ENCODE results near the gene DDHD1. TPM values are rescaled to one million over a fixed set of nuclear protein-coding genes. Genes with fewer than 3 reads are reported as not detected.

DDHD1 gene
- total RNA-seq, 1 experiment from 2014 or later, result 10.6 TPM

GRCh38 chr14:53034036-53034435 is 119.1 kb downstream of the DDHD1 start:
- Histone ChIP-seq H3K27ac (ENCODE audit: low read length) (no peak overlapping the region), H3K9me3 (ENCODE audit: control insufficient read depth, insufficient read depth, low read depth, low read length) (no peaks in the 10 kb centered on the region), H3K36me3 (ENCODE audit: control insufficient read depth, insufficient read depth, low read length) (no peaks in the 10 kb centered on the region), H3K27me3 (ENCODE audit: control insufficient read depth, insufficient read depth, low read length) (no peaks in the 10 kb centered on the region), H3K4me3 (ENCODE audit: low read depth in 2 of 2, low read length in 2 of 2) (no peak overlapping the region), H3K4me1 (ENCODE audit: control insufficient read depth, insufficient read depth, low read length) (no peaks in the 10 kb centered on the region)
- POLR2A ChIA-PET, result no interaction called here
- ATAC-seq (no peak), DNase-seq (ENCODE audit: low read depth, low spot score) (no peak)
- no TSS peak for BruUV-seq (replicated peaks)
- CTCF ChIA-PET, result no interaction called here
- intact Hi-C loops (cut with micrococcal nuclease; ENCODE audit: unreplicated experiment) (no loop called here), in situ Hi-C loops (cut with HindIII; ENCODE audit: low pct_unique_long_range_greater_than_20kb, low sequenced_read_pairs) (no loop called here)
- no peak for TF ChIP-seq POLR2AphosphoS5 (IDR thresholded peaks at IDR 0.05; ENCODE audit: low read depth, low read length)
- TF ChIP-seq, protein P1, sequence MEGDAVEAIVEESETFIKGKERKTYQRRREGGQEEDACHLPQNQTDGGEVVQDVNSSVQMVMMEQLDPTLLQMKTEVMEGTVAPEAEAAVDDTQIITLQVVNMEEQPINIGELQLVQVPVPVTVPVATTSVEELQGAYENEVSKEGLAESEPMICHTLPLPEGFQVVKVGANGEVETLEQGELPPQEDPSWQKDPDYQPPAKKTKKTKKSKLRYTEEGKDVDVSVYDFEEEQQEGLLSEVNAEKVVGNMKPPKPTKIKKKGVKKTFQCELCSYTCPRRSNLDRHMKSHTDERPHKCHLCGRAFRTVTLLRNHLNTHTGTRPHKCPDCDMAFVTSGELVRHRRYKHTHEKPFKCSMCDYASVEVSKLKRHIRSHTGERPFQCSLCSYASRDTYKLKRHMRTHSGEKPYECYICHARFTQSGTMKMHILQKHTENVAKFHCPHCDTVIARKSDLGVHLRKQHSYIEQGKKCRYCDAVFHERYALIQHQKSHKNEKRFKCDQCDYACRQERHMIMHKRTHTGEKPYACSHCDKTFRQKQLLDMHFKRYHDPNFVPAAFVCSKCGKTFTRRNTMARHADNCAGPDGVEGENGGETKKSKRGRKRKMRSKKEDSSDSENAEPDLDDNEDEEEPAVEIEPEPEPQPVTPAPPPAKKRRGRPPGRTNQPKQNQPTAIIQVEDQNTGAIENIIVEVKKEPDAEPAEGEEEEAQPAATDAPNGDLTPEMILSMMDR (IDR thresholded peaks at IDR 0.05), result no peak

- intact Hi-C loops (cut with micrococcal nuclease; ENCODE audit: unreplicated experiment), result no loop called here
- Histone ChIP-seq H3K27ac (ENCODE audit: low read length) (no peak overlapping the region), H3K27me3 (ENCODE audit: control insufficient read depth, insufficient read depth, low read length) (no peaks in the 10 kb centered on the region), H3K9me3 (ENCODE audit: control insufficient read depth, insufficient read depth, low read depth, low read length) (no peaks in the 10 kb centered on the region), H3K4me3 (ENCODE audit: low read depth in 2 of 2, low read length in 2 of 2) (no peak overlapping the region), H3K36me3 (ENCODE audit: control insufficient read depth, insufficient read depth, low read length) (no peaks in the 10 kb centered on the region), H3K4me1 (ENCODE audit: control insufficient read depth, insufficient read depth, low read length) (no peaks in the 10 kb centered on the region)
- ChIA-PET CTCF (no interaction called here), POLR2A (no interaction called here)
- ATAC-seq (no peak), DNase-seq (ENCODE audit: low read depth, low spot score) (no peak)
- BruUV-seq (replicated peaks), result no TSS peak
- in situ Hi-C loops (cut with HindIII; ENCODE audit: low pct_unique_long_range_greater_than_20kb, low sequenced_read_pairs), result no loop called here
- TF ChIP-seq, protein P1 (IDR thresholded peaks at IDR 0.05), result no peak
- TF ChIP-seq, protein P2, sequence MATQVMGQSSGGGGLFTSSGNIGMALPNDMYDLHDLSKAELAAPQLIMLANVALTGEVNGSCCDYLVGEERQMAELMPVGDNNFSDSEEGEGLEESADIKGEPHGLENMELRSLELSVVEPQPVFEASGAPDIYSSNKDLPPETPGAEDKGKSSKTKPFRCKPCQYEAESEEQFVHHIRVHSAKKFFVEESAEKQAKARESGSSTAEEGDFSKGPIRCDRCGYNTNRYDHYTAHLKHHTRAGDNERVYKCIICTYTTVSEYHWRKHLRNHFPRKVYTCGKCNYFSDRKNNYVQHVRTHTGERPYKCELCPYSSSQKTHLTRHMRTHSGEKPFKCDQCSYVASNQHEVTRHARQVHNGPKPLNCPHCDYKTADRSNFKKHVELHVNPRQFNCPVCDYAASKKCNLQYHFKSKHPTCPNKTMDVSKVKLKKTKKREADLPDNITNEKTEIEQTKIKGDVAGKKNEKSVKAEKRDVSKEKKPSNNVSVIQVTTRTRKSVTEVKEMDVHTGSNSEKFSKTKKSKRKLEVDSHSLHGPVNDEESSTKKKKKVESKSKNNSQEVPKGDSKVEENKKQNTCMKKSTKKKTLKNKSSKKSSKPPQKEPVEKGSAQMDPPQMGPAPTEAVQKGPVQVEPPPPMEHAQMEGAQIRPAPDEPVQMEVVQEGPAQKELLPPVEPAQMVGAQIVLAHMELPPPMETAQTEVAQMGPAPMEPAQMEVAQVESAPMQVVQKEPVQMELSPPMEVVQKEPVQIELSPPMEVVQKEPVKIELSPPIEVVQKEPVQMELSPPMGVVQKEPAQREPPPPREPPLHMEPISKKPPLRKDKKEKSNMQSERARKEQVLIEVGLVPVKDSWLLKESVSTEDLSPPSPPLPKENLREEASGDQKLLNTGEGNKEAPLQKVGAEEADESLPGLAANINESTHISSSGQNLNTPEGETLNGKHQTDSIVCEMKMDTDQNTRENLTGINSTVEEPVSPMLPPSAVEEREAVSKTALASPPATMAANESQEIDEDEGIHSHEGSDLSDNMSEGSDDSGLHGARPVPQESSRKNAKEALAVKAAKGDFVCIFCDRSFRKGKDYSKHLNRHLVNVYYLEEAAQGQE (IDR thresholded peaks at IDR 0.05; ENCODE audit: insufficient read depth in 1 of 2, low read depth in 2 of 2, low read length in 1 of 2), result no peak
Observed at GRCh38 chr14:53032838-53033390, 120.2 kb downstream of the DDHD1 start.

- in situ Hi-C loops (cut with HindIII; ENCODE audit: low pct_unique_long_range_greater_than_20kb, low sequenced_read_pairs), result no loop called here
- Histone ChIP-seq H3K27ac (ENCODE audit: low read length) (no peak overlapping the region), H3K4me3 (ENCODE audit: low read depth in 2 of 2, low read length in 2 of 2) (no peak overlapping the region), H3K36me3 (ENCODE audit: control insufficient read depth, insufficient read depth, low read length) (no peaks in the 10 kb centered on the region), H3K27me3 (ENCODE audit: control insufficient read depth, insufficient read depth, low read length) (no peaks in the 10 kb centered on the region), H3K9me3 (ENCODE audit: control insufficient read depth, insufficient read depth, low read depth, low read length) (no peaks in the 10 kb centered on the region), H3K4me1 (ENCODE audit: control insufficient read depth, insufficient read depth, low read length) (no peaks in the 10 kb centered on the region)
- ChIA-PET CTCF (no interaction called here), POLR2A (no interaction called here)
- TF ChIP-seq TCF7L2 (IDR thresholded peaks at IDR 0.05; ENCODE audit: low read depth, low read length) (no peak), POLR2AphosphoS5 (IDR thresholded peaks at IDR 0.05; ENCODE audit: low read depth, low read length) (no peak), SIN3A (IDR thresholded peaks at IDR 0.05; ENCODE audit: borderline replicate concordance, insufficient read depth, low read depth, low read length) (no peak)
- TF ChIP-seq, protein P2 (IDR thresholded peaks at IDR 0.05; ENCODE audit: insufficient read depth in 1 of 2, low read depth in 2 of 2, low read length in 1 of 2), result no peak
- TF ChIP-seq, protein P1 (IDR thresholded peaks at IDR 0.05), result no peak
- no TSS peak for BruUV-seq (replicated peaks)
- ATAC-seq (no peak), DNase-seq (ENCODE audit: low read depth, low spot score) (no peak)
- intact Hi-C loops (cut with micrococcal nuclease; ENCODE audit: unreplicated experiment), result no loop called here
Observed at GRCh38 chr14:53032161-53032803, 120.8 kb downstream of the DDHD1 start.
